HEK293T (cell line): ENCODE results near the gene LRRC3C.

Experiments used
- CTCF ChIA-PET: fragments of 350-600 bp; formaldehyde crosslinking; extraction: SDS; loops from one replicate; lab custom pipeline; 2021; ENCODE audit warnings: antibody characterized with exemption, inconsistent platforms; lab: Yijun Ruan, JAX
- POLR2A ChIA-PET: fragments of 350-600 bp; formaldehyde crosslinking; extraction: SDS; loops from one replicate; lab custom pipeline; 2020; ENCODE audit warnings: antibody characterized with exemption, inconsistent platforms; lab: Yijun Ruan, JAX
- DNase-seq: peaks from one replicate; pipeline ENCODE4 v3.0.0; 2012; ENCODE audit warnings: mixed read lengths; ENCODE audit errors: extremely low spot score
- ARNT ChIP-seq: fragments of 450-650 bp; IDR thresholded peaks from 2 replicates; pipeline ENCODE4 v1.6.1; 2017; ENCODE audit warnings: mild to moderate bottlenecking
- BHLHE40 ChIP-seq: fragments of 450-650 bp; IDR thresholded peaks from 2 replicates; pipeline ENCODE4 v1.6.1; 2016; ENCODE audit warnings: mild to moderate bottlenecking, moderate library complexity, borderline replicate concordance
- CTBP1 ChIP-seq: fragments of 450-650 bp; IDR thresholded peaks from 2 replicates; pipeline ENCODE4 v1.6.1; 2016; ENCODE audit warnings: borderline replicate concordance
- ELF4 ChIP-seq: fragments of 450-650 bp; IDR thresholded peaks from 2 replicates; pipeline ENCODE4 v1.6.1; 2017; ENCODE audit warnings: antibody characterized with exemption
- FOXA1 ChIP-seq: fragments of 450-650 bp; IDR thresholded peaks from 2 replicates; pipeline ENCODE4 v1.6.1; 2016; ENCODE audit warnings: mild to moderate bottlenecking
- FOXK2 ChIP-seq: fragments of 450-650 bp; IDR thresholded peaks from 2 replicates; pipeline ENCODE4 v1.6.1; 2016; ENCODE audit warnings: mild to moderate bottlenecking
- FOXM1 ChIP-seq: fragments of 450-650 bp; IDR thresholded peaks from 2 replicates; pipeline ENCODE4 v1.6.1; 2017; ENCODE audit warnings: mild to moderate bottlenecking, borderline replicate concordance
- HDGF ChIP-seq: fragments of 450-650 bp; IDR thresholded peaks from 2 replicates; pipeline ENCODE4 v1.6.1; 2017; ENCODE audit warnings: antibody characterized with exemption, borderline replicate concordance
- L3MBTL2 ChIP-seq: fragments of 450-650 bp; conservative IDR thresholded peaks from 2 replicates; pipeline ENCODE4 v1.6.1; 2016; ENCODE audit warnings: mild to moderate bottlenecking
- LEF1 ChIP-seq: fragments of 450-650 bp; IDR thresholded peaks from 2 replicates; pipeline ENCODE4 v1.6.1; 2017; ENCODE audit warnings: mild to moderate bottlenecking, borderline replicate concordance
- NFRKB ChIP-seq: fragments of 450-650 bp; IDR thresholded peaks from 2 replicates; pipeline ENCODE4 v1.6.1; 2016; ENCODE audit warnings: mild to moderate bottlenecking, moderate library complexity
- PKNOX1 ChIP-seq: fragments of 450-650 bp; IDR thresholded peaks from 2 replicates; pipeline ENCODE4 v1.6.1; 2016
- SP1 ChIP-seq: fragments of 450-650 bp; IDR thresholded peaks from 2 replicates; pipeline ENCODE4 v1.6.1; 2017
- SUZ12 ChIP-seq: fragments of 450-650 bp; IDR thresholded peaks from 2 replicates; pipeline ENCODE4 v1.6.1; 2016; ENCODE audit warnings: mild to moderate bottlenecking
- TARDBP ChIP-seq: fragments of 450-650 bp; IDR thresholded peaks from 2 replicates; pipeline ENCODE4 v1.6.1; 2016
- ZNF384 ChIP-seq: fragments of 450-650 bp; IDR thresholded peaks from 2 replicates; pipeline ENCODE4 v1.6.1; 2016

Gene LRRC3C

GRCh38 chr17:39923836-39924690 is 3.5 kb upstream of the LRRC3C start:
- POLR2A ChIA-PET: no interaction called here
- TF ChIP-seq NFRKB (no peak), LEF1 (no peak), ELF4 (no peak), CTBP1 (no peak), ARNT (no peak), PKNOX1 (no peak), HDGF (no peak), BHLHE40 (no peak), FOXK2 (no peak), FOXM1 (no peak), SUZ12 (no peak), FOXA1 (no peak), ZNF384 (no peak), TARDBP (no peak), L3MBTL2 (no peak), SP1 (no peak)
- no peak for DNase-seq
- CTCF ChIA-PET: interaction anchor here (0.6 to 0.8 kb wide), 2 partner anchors 8 to 31 kb away, joined by 3 to 4 read pairs; no protein-coding TSS in a partner anchor

GRCh38 chr17:39924691-39925055 is 2.9 kb upstream of the LRRC3C start:
- CTCF ChIA-PET: interaction anchor here (0.6 to 0.8 kb wide), 2 partner anchors 9 to 30 kb away, joined by 3 to 4 read pairs; no protein-coding TSS in a partner anchor
- TF ChIP-seq FOXK2: no peak
- no peak for TF ChIP-seq CTBP1
- no peak for TF ChIP-seq SUZ12
- TF ChIP-seq FOXA1: no peak
- TF ChIP-seq NFRKB: no peak
- no peak for TF ChIP-seq FOXM1
- no peak for TF ChIP-seq SP1
- POLR2A ChIA-PET: no interaction called here
- DNase-seq: no peak

- ChIA-PET POLR2A (interaction anchor here (0.7 to 0.8 kb wide), 2 partner anchors 31 to 60 kb away, joined by 3 to 4 read pairs; no protein-coding TSS in a partner anchor), CTCF (no interaction called here)
- no peak for DNase-seq
- no peak for TF ChIP-seq FOXA1
- TF ChIP-seq ARNT: no peak
- TF ChIP-seq LEF1: no peak
- no peak for TF ChIP-seq PKNOX1
- TF ChIP-seq SP1: no peak
- no peak for TF ChIP-seq BHLHE40
- TF ChIP-seq FOXM1: no peak
- TF ChIP-seq HDGF: no peak
- TF ChIP-seq NFRKB: no peak
- TF ChIP-seq L3MBTL2: no peak
- no peak for TF ChIP-seq ELF4
- no peak for TF ChIP-seq TARDBP
- no peak for TF ChIP-seq SUZ12
- no peak for TF ChIP-seq CTBP1
- no peak for TF ChIP-seq FOXK2
- TF ChIP-seq ZNF384: no peak
Observed at GRCh38 chr17:39925282-39926134, 2.0 kb upstream of the LRRC3C start.

GRCh38 chr17:39926135-39926587 is 1.4 kb upstream of the LRRC3C start:
- DNase-seq: no peak
- no peak for TF ChIP-seq TARDBP
- ChIA-PET CTCF (interaction anchor here (0.6 kb wide), 1 partner anchor 21 kb away, joined by 4 read pairs; no protein-coding TSS in a partner anchor), POLR2A (interaction anchor here (0.6 to 1.5 kb wide), 7 partner anchors 29 to 128 kb away, joined by 3 to 4 read pairs (median 3); partner anchors contain the start of genes MED24 and PSMD3)

GRCh38 chr17:39926588-39927100 is 888 bp upstream of the LRRC3C start:
- no peak for TF ChIP-seq ZNF384
- TF ChIP-seq SP1: no peak
- no peak for TF ChIP-seq L3MBTL2
- no peak for TF ChIP-seq ELF4
- no peak for TF ChIP-seq NFRKB
- no peak for TF ChIP-seq PKNOX1
- TF ChIP-seq SUZ12: no peak
- no peak for TF ChIP-seq FOXM1
- no peak for TF ChIP-seq ARNT
- no peak for TF ChIP-seq HDGF
- no peak for TF ChIP-seq FOXK2
- no peak for TF ChIP-seq TARDBP
- no peak for TF ChIP-seq CTBP1
- TF ChIP-seq FOXA1: no peak
- no peak for TF ChIP-seq BHLHE40
- POLR2A ChIA-PET: interaction anchor here (0.6 to 1.5 kb wide), 11 partner anchors 13 to 292 kb away, joined by 3 to 6 read pairs (median 3); partner anchors contain the start of genes MED24, PGAP3, PSMD3 and WIPF2
- CTCF ChIA-PET: interaction anchor here (0.6 kb wide), 2 partner anchors 21 to 1000 kb away, joined by 3 to 4 read pairs; no protein-coding TSS in a partner anchor
- peak; percentile 22 for DNase-seq
